Activated CD8-positive, alpha-beta memory T cell treated with anti-CD3 and anti-CD28 coated beads for 4 hours (primary cell): ENCODE results near the gene COL1A2.

Experiments used
- DNase-seq, 2 donors: peaks; one replicate each; pipeline ENCODE4 v3.0.0-alpha.2; 2020; ENCODE audit warnings: low read depth in 2 of 2

Gene COL1A2

GRCh38 chr7:94382746-94383145 lies 11.9 kb upstream of the COL1A2 start:
- DNase-seq, result no peak

- DNase-seq, result no peak
These were observed 10.4 kb upstream of the COL1A2 start for GRCh38 chr7:94384315-94384714.

GRCh38 chr7:94386416-94386815 lies 8.3 kb upstream of the COL1A2 start:
- no peak for DNase-seq

- no peak for DNase-seq
These were observed 6.2 kb upstream of the COL1A2 start for GRCh38 chr7:94388540-94388939.

GRCh38 chr7:94389381-94389780 lies 5.3 kb upstream of the COL1A2 start:
- no peak for DNase-seq

GRCh38 chr7:94391726-94392392 lies 2.8 kb upstream of the COL1A2 start:
- DNase-seq, result no peak

- DNase-seq, result no peak
These were observed 2.3 kb upstream of the COL1A2 start for GRCh38 chr7:94392393-94392786.

- DNase-seq, result no peak
These were observed 1.2 kb upstream of the COL1A2 start for GRCh38 chr7:94393246-94394108.

- no peak for DNase-seq
These were observed 622 bp upstream of the COL1A2 start for GRCh38 chr7:94394109-94394436.

- no peak for DNase-seq
These were observed 694 bp downstream of the COL1A2 start for GRCh38 chr7:94395141-94396036.

GRCh38 chr7:94396037-94396431 lies 1.3 kb downstream of the COL1A2 start:
- DNase-seq, result no peak

GRCh38 chr7:94396596-94396995 lies 1.9 kb downstream of the COL1A2 start:
- DNase-seq, result no peak

- no peak for DNase-seq
These were observed 3.0 kb downstream of the COL1A2 start for GRCh38 chr7:94397722-94398121.

GRCh38 chr7:94398841-94399240 lies 4.1 kb downstream of the COL1A2 start:
- DNase-seq, result no peak

GRCh38 chr7:94400022-94400421 lies 5.3 kb downstream of the COL1A2 start:
- no peak for DNase-seq

GRCh38 chr7:94400643-94401427 lies 6.1 kb downstream of the COL1A2 start:
- no peak for DNase-seq

- DNase-seq, result no peak
These were observed 6.7 kb downstream of the COL1A2 start for GRCh38 chr7:94401428-94401814.

- no peak for DNase-seq
These were observed 8.9 kb downstream of the COL1A2 start for GRCh38 chr7:94403546-94403945.

GRCh38 chr7:94405506-94405905 lies 10.8 kb downstream of the COL1A2 start:
- no peak for DNase-seq

GRCh38 chr7:94406696-94407095 lies 12.0 kb downstream of the COL1A2 start:
- no peak for DNase-seq

GRCh38 chr7:94409200-94409948 lies 14.7 kb downstream of the COL1A2 start:
- no peak for DNase-seq
